NCI-H1048 (cell line): ENCODE results near the gene CYP19A1.

Experiments
- DNase-seq: peaks from one replicate; lab custom pipeline; 2025; lab: John Stamatoyannopoulos, UW

The CYP19A1 gene

GRCh38 chr15:51325167-51325566 lies 13.2 kb downstream of the CYP19A1 start:
- DNase-seq = no peak

GRCh38 chr15:51323749-51324148 lies 14.6 kb downstream of the CYP19A1 start:
- DNase-seq = no peak

- no peak for DNase-seq
These were observed 15.6 kb downstream of the CYP19A1 start for GRCh38 chr15:51322621-51323296.

DNA sequence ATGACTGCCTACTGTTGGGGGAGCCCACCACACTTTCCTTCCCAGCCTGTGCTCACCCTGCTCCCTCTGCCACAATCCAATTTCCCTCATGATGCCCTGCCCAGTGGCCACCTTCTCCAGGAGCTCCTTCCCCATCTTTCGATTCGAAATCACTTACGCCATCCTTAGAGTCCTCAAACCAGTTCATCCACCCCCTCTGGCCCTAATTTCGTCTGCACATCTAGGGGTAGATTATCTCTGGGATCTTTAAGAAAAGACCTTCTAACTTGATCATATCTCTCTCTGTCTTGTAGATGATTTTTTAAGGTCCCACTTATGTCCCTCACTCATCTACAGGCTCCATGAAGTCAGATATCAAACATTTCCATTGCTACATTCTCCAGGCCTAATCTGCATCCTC lies 17.1 kb downstream of the CYP19A1 start:
- no peak for DNase-seq

DNA sequence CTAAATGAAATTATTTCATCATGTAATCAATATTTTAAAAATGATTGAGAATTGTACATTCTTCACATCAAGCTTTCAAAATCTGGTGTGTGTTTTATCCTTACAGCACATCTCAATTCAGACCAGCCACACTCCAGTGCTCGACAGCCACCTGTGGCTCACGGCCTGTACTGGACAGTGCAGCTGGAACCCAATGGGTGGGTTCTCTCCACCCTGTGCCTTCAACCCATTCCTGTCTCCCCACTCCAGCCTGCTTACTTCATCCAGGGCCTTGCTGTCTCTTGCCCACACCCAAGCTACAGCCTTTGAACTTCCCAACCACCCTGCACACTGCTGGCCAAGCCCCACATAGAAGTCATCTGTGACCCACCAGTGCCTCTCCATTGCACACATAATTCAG lies 17.6 kb downstream of the CYP19A1 start:
- no peak for DNase-seq

GRCh38 chr15:51319539-51319938 lies 18.9 kb downstream of the CYP19A1 start:
- DNase-seq = no peak

DNA sequence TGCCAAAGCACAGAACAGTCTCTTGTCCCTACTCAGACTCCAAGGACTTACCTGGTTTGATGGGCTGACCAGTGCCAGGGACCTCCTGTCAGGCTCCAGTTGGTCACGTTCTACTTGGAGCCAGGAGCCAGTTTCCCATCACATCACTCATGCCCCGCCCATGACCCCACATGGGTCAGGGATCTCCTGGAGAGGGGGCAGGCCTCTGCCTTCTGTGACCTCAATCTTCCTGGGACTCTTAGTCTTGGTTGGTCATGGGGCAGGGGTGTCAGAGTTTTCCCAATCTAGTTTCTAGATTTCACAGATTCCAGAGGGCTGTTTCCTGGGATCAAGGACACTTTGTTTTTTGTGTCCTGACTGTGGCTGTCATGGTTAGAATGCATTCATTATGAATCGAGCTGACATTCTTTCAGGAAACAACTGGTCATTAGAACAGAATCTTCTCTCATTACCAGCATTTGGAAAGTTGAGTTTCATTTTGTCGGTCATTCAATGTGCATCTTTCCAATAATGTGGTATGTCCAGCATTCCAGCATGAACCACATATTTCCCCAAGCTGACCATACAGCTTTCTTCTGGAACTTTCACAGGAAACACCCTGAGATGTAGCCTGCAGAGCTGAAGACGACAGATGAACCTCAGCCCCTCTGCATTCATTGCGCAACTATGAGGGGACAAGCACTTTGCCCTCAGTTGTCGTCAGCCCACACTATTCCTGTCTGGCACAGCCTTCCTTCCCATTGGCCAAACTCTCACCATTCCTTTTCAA lies 19.8 kb downstream of the CYP19A1 start:
- DNase-seq = no peak

- DNase-seq = no peak
These were observed 21.8 kb downstream of the CYP19A1 start for GRCh38 chr15:51316636-51317035.

DNA sequence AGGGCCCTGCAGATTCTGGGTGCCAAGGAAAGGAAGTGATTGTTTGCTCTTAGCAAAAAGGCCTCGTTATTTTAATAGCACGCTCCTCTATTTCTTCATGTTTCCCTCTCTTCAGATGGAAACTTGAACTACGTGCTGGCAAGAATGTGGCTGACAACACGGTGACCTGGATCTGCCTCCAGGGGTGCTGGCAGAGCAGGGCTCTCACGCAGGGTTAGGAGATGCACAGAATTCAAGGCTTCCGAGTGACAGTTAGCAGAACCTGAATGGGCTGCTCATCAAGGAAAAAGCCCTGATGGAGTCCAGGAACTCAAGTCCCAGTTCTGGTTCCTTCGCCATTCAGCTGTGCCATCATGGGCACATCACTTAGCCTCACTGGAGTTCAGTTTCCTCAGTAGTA lies 22.7 kb downstream of the CYP19A1 start:
- DNase-seq = no peak

GRCh38 chr15:51314391-51315337 lies 23.7 kb downstream of the CYP19A1 start:
- DNase-seq = no peak

GRCh38 chr15:51313644-51314280 lies 24.6 kb downstream of the CYP19A1 start:
- no peak for DNase-seq

DNA sequence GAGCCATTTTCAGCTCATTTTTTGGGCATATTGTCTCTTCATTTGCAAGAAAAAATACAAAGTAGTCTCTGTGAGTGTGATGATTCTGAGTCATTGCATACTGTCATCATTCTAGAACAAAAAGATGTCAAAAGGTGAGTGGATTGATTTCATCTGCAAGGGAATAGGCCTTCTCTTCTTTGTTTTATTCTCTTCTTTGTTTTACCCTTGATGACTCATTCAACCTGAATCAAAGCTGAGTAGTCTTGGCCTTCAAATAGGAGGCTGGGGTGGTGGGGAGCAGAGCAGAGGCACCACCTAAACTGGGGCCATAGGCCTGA lies 25.4 kb downstream of the CYP19A1 start:
- no peak for DNase-seq

- no peak for DNase-seq
These were observed 26.0 kb downstream of the CYP19A1 start for GRCh38 chr15:51312166-51313073.

GRCh38 chr15:51311510-51311909 lies 26.9 kb downstream of the CYP19A1 start:
- DNase-seq = no peak

- no peak for DNase-seq
These were observed 28.3 kb downstream of the CYP19A1 start for GRCh38 chr15:51310064-51310463.

DNA sequence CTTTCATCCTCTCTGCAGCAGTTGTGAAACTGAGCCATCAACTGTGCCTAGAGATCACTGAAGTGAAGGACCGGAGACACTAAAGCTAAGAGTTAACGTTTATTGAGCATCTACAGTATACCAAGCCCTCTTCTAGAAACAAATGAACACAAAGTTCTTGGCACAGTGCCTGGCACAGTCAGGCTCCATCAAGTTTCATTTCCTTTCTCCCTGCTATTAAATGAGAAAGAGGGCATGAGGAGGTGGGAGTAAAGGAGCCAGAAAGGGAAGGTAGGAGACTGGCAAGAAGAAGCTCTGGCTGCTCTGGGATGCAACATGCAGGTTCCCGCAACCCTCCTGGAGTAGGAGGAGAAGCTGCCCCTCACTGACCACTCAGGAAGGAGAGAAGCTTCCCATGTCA lies 30.6 kb downstream of the CYP19A1 start:
- DNase-seq = no peak

DNA sequence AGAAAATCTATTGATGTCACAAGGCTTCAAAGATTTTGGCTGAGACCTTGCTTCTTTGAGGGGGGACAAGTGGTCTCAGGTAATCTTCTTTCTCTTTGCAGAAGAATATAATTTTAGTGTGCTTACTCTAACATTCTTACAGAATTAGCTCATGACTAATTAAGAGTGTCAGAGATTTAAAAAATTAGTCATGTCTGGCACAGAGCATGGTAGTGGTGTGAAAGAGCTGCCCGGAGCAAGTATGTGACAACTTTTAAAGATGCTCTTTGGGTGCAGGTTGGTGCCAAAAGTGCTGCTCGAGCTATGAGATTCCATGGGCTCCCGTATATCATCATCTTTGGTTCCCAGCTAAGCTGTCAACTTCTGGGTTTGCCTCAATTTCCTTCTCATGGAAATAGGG lies 31.1 kb downstream of the CYP19A1 start:
- DNase-seq = no peak

- DNase-seq = no peak
These were observed 34.9 kb downstream of the CYP19A1 start for GRCh38 chr15:51303462-51303980.

GRCh38 chr15:51302480-51302879 lies 35.9 kb downstream of the CYP19A1 start:
- no peak for DNase-seq

GRCh38 chr15:51299187-51300015 lies 39.0 kb downstream of the CYP19A1 start:
- no peak for DNase-seq
